Smooth muscle cell (in vitro differentiated cells): Measurements from ENCODE around the gene CDC42EP4. TPM values are rescaled to one million over a fixed set of nuclear protein-coding genes. Genes with fewer than 3 reads are reported as not detected.

Experiments
- DNase-seq: peaks from one replicate; lab custom pipeline; 2025; ENCODE audit not compliant: unreplicated experiment; lab: John Stamatoyannopoulos, UW
- H2AFZ ChIP-seq: fragments of 200-600 bp; sonication (generic); 2 replicates; pipeline ENCODE4 v1.6.0; 2016; ENCODE audit warnings: antibody characterized with exemption, low read depth, mild to moderate bottlenecking
- H3F3A ChIP-seq: fragments of 200-600 bp; sonication (generic); 2 replicates; pipeline ENCODE4 v1.6.0; 2017; ENCODE audit warnings: antibody characterized with exemption, low read depth
- H3K27ac ChIP-seq: fragments of 200-600 bp; sonication (generic); 2 replicates; pipeline ENCODE4 v1.5.1; 2016; ENCODE audit warnings: low read depth, mild to moderate bottlenecking
- H3K27me3 ChIP-seq: fragments of 200-600 bp; sonication (generic); 2 replicates; pipeline ENCODE4 v1.6.1; 2016; ENCODE audit warnings: low read depth, mild to moderate bottlenecking
- H3K36me3 ChIP-seq: fragments of 200-600 bp; sonication (generic); 2 replicates; pipeline ENCODE4 v1.5.1; 2016; ENCODE audit warnings: low read depth
- H3K4me1 ChIP-seq: fragments of 200-600 bp; sonication (generic); 2 replicates; pipeline ENCODE4 v1.5.1; 2016; ENCODE audit warnings: low read depth
- H3K4me2 ChIP-seq: fragments of 200-600 bp; sonication (generic); 2 replicates; pipeline ENCODE4 v1.6.0; 2016; ENCODE audit warnings: mild to moderate bottlenecking
- H3K4me3 ChIP-seq: fragments of 200-600 bp; sonication (generic); 2 replicates; pipeline ENCODE4 v1.5.1; 2016; ENCODE audit warnings: mild to moderate bottlenecking
- H3K79me2 ChIP-seq: fragments of 200-600 bp; sonication (generic); 2 replicates; pipeline ENCODE4 v1.6.0; 2016; ENCODE audit warnings: low read depth, mild to moderate bottlenecking
- H3K9ac ChIP-seq: fragments of 200-600 bp; sonication (generic); 2 replicates; pipeline ENCODE4 v1.6.0; 2016; ENCODE audit warnings: low read depth
- H3K9me3 ChIP-seq: fragments of 200-600 bp; sonication (generic); replicated peaks from 2 replicates; pipeline ENCODE4 v1.5.1; 2016; ENCODE audit warnings: low read depth
- H4K20me1 ChIP-seq: fragments of 200-600 bp; sonication (generic); 2 replicates; pipeline ENCODE4 v1.6.0; 2016; ENCODE audit warnings: low read depth
- CTCF ChIP-seq: fragments of 200-600 bp; sonication (generic); IDR thresholded peaks from 2 replicates; pipeline ENCODE4 v1.5.1; 2017; ENCODE audit warnings: borderline replicate concordance, mild to moderate bottlenecking, antibody characterized with exemption; ENCODE audit not compliant: insufficient read depth, poor library complexity, severe bottlenecking
- WGBS: methylation state at CpG from one replicate; pipeline ENCODE4 v1.1.7; 2016; ENCODE audit warnings: low lambda C conversion rate; 5-methylcytosine and 5-hydroxymethylcytosine counted together
- polyA plus RNA-seq: library from polyadenylated mRNA; unstranded; fragments of >200 nt; fragmentation: Nextera tagmentation; extraction: Ambion mirVana; gene quantifications from 2 replicates; pipeline ENCODE4 v1.2.1, GENCODE V29; 2016
- total RNA-seq: library from RNA; depleted of rRNA; stranded (reverse); fragments of >200 nt; gene quantifications from 2 replicates; pipeline ENCODE4 v1.2.3, GENCODE V29; 2014

Gene CDC42EP4
- total and polyA plus RNA-seq, 2 experiments from 2014 or later: 15.1 to 21.4 TPM

- Histone ChIP-seq H2AFZ (no peak overlapping the region), H4K20me1 (no peaks in the 10 kb centered on the region), H3K36me3 (no peaks in the 10 kb centered on the region), H3K9ac (no peak overlapping the region), H3K9me3 (no peaks in the 10 kb centered on the region), H3K27ac (no peak overlapping the region), H3K4me1 (peaks cover 13% of the 10 kb centered on the region), H3F3A (no peaks in the 10 kb centered on the region), H3K79me2 (no peaks in the 10 kb centered on the region), H3K4me2 (no peak overlapping the region), H3K4me3 (no peak overlapping the region), H3K27me3 (no peaks in the 10 kb centered on the region)
- 91% methylated on average over 8 of the region's 8 CpGs for WGBS
- no peak for TF ChIP-seq CTCF
- DNase-seq: no peak
These were observed 44.9 kb upstream of the CDC42EP4 start for GRCh38 chr17:73356561-73357170.

DNA sequence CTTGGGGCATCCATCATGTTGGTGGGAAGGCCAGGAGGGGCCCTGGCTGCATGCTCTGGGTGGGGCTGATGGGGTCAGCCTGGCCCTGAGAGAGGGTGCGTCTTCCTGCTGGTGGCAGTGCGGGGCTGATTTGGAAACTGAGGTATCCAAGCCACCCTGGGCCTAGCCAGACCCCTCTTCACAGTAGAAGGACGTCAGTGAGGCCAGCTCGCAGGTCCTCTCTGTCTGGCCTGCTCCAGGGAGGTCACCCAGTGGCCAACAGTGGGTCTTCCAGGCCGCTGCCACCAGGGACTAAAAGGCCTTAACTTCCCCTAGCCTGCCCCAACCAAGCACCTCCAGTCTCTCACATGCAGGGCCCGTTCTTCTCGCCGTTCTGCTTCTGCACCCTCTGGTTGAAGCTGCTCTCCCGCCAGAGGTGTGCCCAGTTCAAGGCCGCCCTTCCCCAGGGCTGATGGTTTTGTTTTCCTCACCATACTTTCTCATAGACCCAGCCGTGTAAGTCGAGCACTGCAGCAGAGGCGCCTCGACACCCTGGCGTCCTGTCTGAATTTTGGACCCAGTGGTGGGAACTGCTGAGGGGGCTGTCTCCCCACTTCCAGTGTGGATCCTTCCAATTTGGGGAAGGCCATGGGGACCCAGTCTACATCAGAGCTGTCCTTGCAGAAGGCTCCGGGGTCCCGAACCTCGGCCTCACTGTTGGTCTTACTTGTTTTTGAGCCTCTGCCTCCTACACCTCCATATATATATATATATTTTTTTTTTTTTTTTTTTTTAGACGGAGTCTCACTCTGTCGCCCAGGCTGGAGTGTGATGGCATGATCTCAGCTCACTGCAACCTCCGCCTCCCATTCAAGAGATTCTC, 42.9 kb upstream of the CDC42EP4 start:
- Histone ChIP-seq H4K20me1 (no peaks in the 10 kb centered on the region), H3K36me3 (no peaks in the 10 kb centered on the region), H3K4me1 (no peaks in the 10 kb centered on the region), H3K27me3 (no peaks in the 10 kb centered on the region), H3K9me3 (no peaks in the 10 kb centered on the region), H3K4me3 (no peak overlapping the region), H3F3A (no peaks in the 10 kb centered on the region), H3K9ac (no peak overlapping the region), H3K27ac (no peak overlapping the region), H2AFZ (no peak overlapping the region), H3K4me2 (no peak overlapping the region), H3K79me2 (no peaks in the 10 kb centered on the region)
- 94% methylated on average over 21 of the region's 21 CpGs for WGBS
- DNase-seq: no peak
- TF ChIP-seq CTCF: no peak

GRCh38 chr17:73352261-73352660, 40.5 kb upstream of the CDC42EP4 start:
- Histone ChIP-seq H3K4me1 (peaks cover 12% of the 10 kb centered on the region), H3K4me2 (no peak overlapping the region), H3K9ac (no peak overlapping the region), H3K27ac (no peak overlapping the region), H3K36me3 (no peaks in the 10 kb centered on the region), H3K9me3 (no peaks in the 10 kb centered on the region), H4K20me1 (no peaks in the 10 kb centered on the region), H3F3A (no peaks in the 10 kb centered on the region), H3K4me3 (no peak overlapping the region), H3K27me3 (no peaks in the 10 kb centered on the region), H2AFZ (no peak overlapping the region), H3K79me2 (no peaks in the 10 kb centered on the region)
- 96% methylated on average over 13 of the region's 13 CpGs for WGBS
- no peak for TF ChIP-seq CTCF
- DNase-seq: no peak
